Smooth muscle cell of trachea (primary cell): ENCODE measurements around the gene GOLGA7B. TPM values are rescaled to one million over a fixed set of nuclear protein-coding genes. Genes with fewer than 3 reads are reported as not detected.

Experiments
- total RNA-seq: library from RNA; depleted of rRNA; stranded (reverse); fragments of >200 nt; gene quantifications from 2 replicates; pipeline ENCODE4 v1.2.1, GENCODE V29; 2014

The GOLGA7B gene
- not detected in 2 replicates for total RNA-seq

GRCh38 chr10:97849687-97850402 lies at the start of gene GOLGA7B:
TSS of gene GOLGA7B (plus strand) at chr10:97849843. CDS start at chr10:97850304, 461 bp downstream.

Other genes starting within 250 kb of the GOLGA7B start
- gene MORN4, start 216.3 kb upstream of the GOLGA7B start, total RNA-seq = 3.3 and 3.5 TPM in 2 replicates
- 24.3 and 40.2 TPM in 2 replicates for gene PI4K2A, start 209.2 kb upstream of the GOLGA7B start, total RNA-seq
- 46.0 and 91.5 TPM in 2 replicates for gene AVPI1, start 162.6 kb upstream of the GOLGA7B start, total RNA-seq
- 41.4 and 47.4 TPM in 2 replicates for gene MARVELD1, start 136.1 kb upstream of the GOLGA7B start, total RNA-seq
- 20.9 and 23.3 TPM in 2 replicates for gene ZFYVE27, start 112.7 kb upstream of the GOLGA7B start, total RNA-seq
- not detected in 2 replicates for gene SFRP5, start 77.8 kb upstream of the GOLGA7B start, total RNA-seq
- not detected in 2 replicates for gene CRTAC1, start 180.8 kb downstream of the GOLGA7B start, total RNA-seq